Lower leg skin (tissue), 4 donors: ENCODE results near the gene AHR. TPM values are rescaled to one million over a fixed set of nuclear protein-coding genes. Genes with fewer than 3 reads are reported as not detected.

Source experiments
- DNase-seq, 2 donors: peaks; one replicate each; pipeline ENCODE4 v3.0.0-alpha.2; 2019; ENCODE audit warnings: low spot score in 2 of 2
- H3K4me3 ChIP-seq: fragments of 200-600 bp; sonication (generic); 2 replicates; pipeline ENCODE4 v1.5.1; 2017; ENCODE audit warnings: mild to moderate bottlenecking, low read depth; ENCODE audit not compliant: poor library complexity, severe bottlenecking
- CTCF ChIP-seq, 3 donors: fragments of 450-650 bp; IDR thresholded peaks; one replicate each; pipeline ENCODE4 v1.5.1; 2016; ENCODE audit warnings: antibody characterized with exemption in 3 of 3, mild to moderate bottlenecking in 3 of 3, moderate library complexity in 2 of 3
- POLR2A ChIP-seq, 2 donors: fragments of 450-650 bp; IDR thresholded peaks; one replicate each; pipeline ENCODE4 v1.6.1; 2016 to 2017; ENCODE audit warnings: antibody characterized with exemption in 2 of 2, mild to moderate bottlenecking in 1 of 2, moderate library complexity in 1 of 2
- WGBS, 2 donors: methylation state at CpG; one replicate each; pipeline ENCODE4 v1.1.5; 2018; 5-methylcytosine and 5-hydroxymethylcytosine counted together
- intact Hi-C: fragments of 100-400 bp; cut with DNase I; formaldehyde crosslinking; loops from one replicate; pipeline ENCODE4 v1.15.0; 2023; ENCODE audit warnings: low total_unique reads
- total RNA-seq, 4 donors: library from RNA; depleted of rRNA; stranded (reverse); fragments of >200 nt; gene quantifications; one replicate each; pipeline ENCODE4 v1.1.0, GENCODE V29; 2016

AHR gene
- total RNA-seq, 4 donors from 2014 or later = 83.2 to 92.7 (median 90.0) TPM

- 83 to 88% methylated on average over 4 of the region's 4 CpGs for WGBS, 2 donors
- H3K4me3 ChIP-seq = no peak overlapping the region
- no peak for TF ChIP-seq POLR2A (IDR thresholded peaks at IDR 0.05)
- TF ChIP-seq CTCF (IDR thresholded peaks at IDR 0.05) = no peak
- DNase-seq = no peak
- intact Hi-C loops = no loop called here
These were observed 5.6 kb upstream of the AHR start for GRCh38 chr7:17292843-17293242.

GRCh38 chr7:17293481-17293880 lies 5.0 kb upstream of the AHR start:
- no peak for TF ChIP-seq POLR2A (IDR thresholded peaks at IDR 0.05)
- TF ChIP-seq CTCF (IDR thresholded peaks at IDR 0.05) = no peak
- intact Hi-C loops = no loop called here
- WGBS, 2 donors = 82 to 90% methylated on average over 2 of the region's 2 CpGs
- no peak overlapping the region for H3K4me3 ChIP-seq
- no peak for DNase-seq

GRCh38 chr7:17297243-17297642 lies 1.2 kb upstream of the AHR start:
- no peak for DNase-seq
- WGBS, 2 donors = 33 to 47% methylated on average over 2 of the region's 2 CpGs
- TF ChIP-seq CTCF (IDR thresholded peaks at IDR 0.05) = no peak
- TF ChIP-seq POLR2A (IDR thresholded peaks at IDR 0.05) = no peak
- no peak overlapping the region for H3K4me3 ChIP-seq
- intact Hi-C loops = no loop called here

- H3K4me3 ChIP-seq = peak overlapping the region; percentile 90
- DNase-seq = peak; percentile 51 to 92
- no peak for TF ChIP-seq POLR2A (IDR thresholded peaks at IDR 0.05)
- no peak for TF ChIP-seq CTCF (IDR thresholded peaks at IDR 0.05)
- intact Hi-C loops = no loop called here
- 0 to 1% methylated on average over 61 to 63 of the region's 81 CpGs for WGBS, 2 donors
These were observed 509 bp downstream of the AHR start for GRCh38 chr7:17298840-17299482.

GRCh38 chr7:17299483-17299991 lies 1.1 kb downstream of the AHR start:
- intact Hi-C loops = no loop called here
- TF ChIP-seq CTCF (IDR thresholded peaks at IDR 0.05) (no peak), POLR2A (IDR thresholded peaks at IDR 0.05) (no peak)
- no peak for DNase-seq

GRCh38 chr7:17300012-17300411 lies 1.6 kb downstream of the AHR start:
- DNase-seq = no peak
- TF ChIP-seq CTCF (IDR thresholded peaks at IDR 0.05) = no peak
- no peak for TF ChIP-seq POLR2A (IDR thresholded peaks at IDR 0.05)
- peak overlapping the region; percentile 90 for H3K4me3 ChIP-seq
- 1 to 3% methylated on average over 5 of the region's 5 CpGs for WGBS, 2 donors
- intact Hi-C loops = loop anchor here (5.0 kb wide), 1 partner anchor 313 kb away; no protein-coding TSS in a partner anchor

More at GRCh38 chr7:17299483-17299991, 1.1 kb downstream of the AHR start:
- H3K4me3 ChIP-seq = peak overlapping the region; percentile 90
- 0% methylated on average over 13 of the region's 13 CpGs for WGBS, 2 donors
